Measurements from ENCODE around the gene STAU1. TPM values are rescaled to one million over a fixed set of nuclear protein-coding genes. Genes with fewer than 3 reads are reported as not detected.

Gene STAU1
- total and polyA plus RNA-seq, 4 donors: 29.3 to 84.9 (median 56.3) TPM

- H3K27ac ChIP-seq (ENCODE audit: low read depth in 1 of 2, low read length in 1 of 2): no peak overlapping the region
- no peak overlapping the region for H3K9ac ChIP-seq (ENCODE audit: insufficient read depth in 1 of 2, low read length in 2 of 2)
- H3K36me3 ChIP-seq (ENCODE audit: control insufficient read depth in 4 of 4, insufficient read depth in 4 of 4, low read length in 4 of 4): peaks cover 0 to 11% (median 4%) of the 10 kb centered on the region in 4 donors
- H3K9me3 ChIP-seq (ENCODE audit: control insufficient read depth in 4 of 4, insufficient read depth in 3 of 4, low read length in 3 of 4): no peaks in the 10 kb centered on the region
- no peak overlapping the region for H3K4me3 ChIP-seq
- H3K4me1 ChIP-seq (ENCODE audit: control insufficient read depth in 5 of 5, insufficient read depth in 5 of 5, low read length in 5 of 5): peaks cover 0 to 5% (median 0%) of the 10 kb centered on the region in 5 donors
- DNase-seq: no peak
- H3K27me3 ChIP-seq (ENCODE audit: control insufficient read depth in 3 of 3, insufficient read depth in 3 of 3, low read length in 2 of 3): no peaks in the 10 kb centered on the region
- WGBS, 2 donors: 97 to 98% methylated on average over 2 of the region's 2 CpGs
- no peak for ATAC-seq (ENCODE audit: insufficient read depth, low FRiP score)
- TF ChIP-seq CTCF (IDR thresholded peaks at IDR 0.05; ENCODE audit: control extremely low read depth, extremely low read depth): no peak
These were observed 31.0 kb downstream of the STAU1 start for GRCh38 chr20:49157146-49157545.

- Histone ChIP-seq H3K9me3 (ENCODE audit: control insufficient read depth in 4 of 4, insufficient read depth in 3 of 4, low read length in 3 of 4) (no peaks in the 10 kb centered on the region), H3K27ac (ENCODE audit: low read depth in 1 of 2, low read length in 1 of 2) (no peak overlapping the region), H3K4me3 (no peak overlapping the region), H3K27me3 (ENCODE audit: control insufficient read depth in 3 of 3, insufficient read depth in 3 of 3, low read length in 2 of 3) (no peaks in the 10 kb centered on the region), H3K36me3 (ENCODE audit: control insufficient read depth in 4 of 4, insufficient read depth in 4 of 4, low read length in 4 of 4) (peaks cover 3 to 11% (median 6%) of the 10 kb centered on the region in 4 donors), H3K4me1 (ENCODE audit: control insufficient read depth in 5 of 5, insufficient read depth in 5 of 5, low read length in 5 of 5) (peaks cover 0 to 5% (median 0%) of the 10 kb centered on the region in 5 donors), H3K9ac (ENCODE audit: insufficient read depth in 1 of 2, low read length in 2 of 2) (no peak overlapping the region)
- WGBS, 2 donors: 96 to 98% methylated on average over 1 of the region's 1 CpG
- no peak for DNase-seq
- no peak for TF ChIP-seq CTCF (IDR thresholded peaks at IDR 0.05; ENCODE audit: control extremely low read depth, extremely low read depth)
- no peak for ATAC-seq (ENCODE audit: insufficient read depth, low FRiP score)
These were observed 31.7 kb downstream of the STAU1 start for GRCh38 chr20:49156481-49156880.

- peaks cover 0 to 5% (median 0%) of the 10 kb centered on the region in 5 donors for H3K4me1 ChIP-seq (ENCODE audit: control insufficient read depth in 5 of 5, insufficient read depth in 5 of 5, low read length in 5 of 5)
- no peak overlapping the region for H3K27ac ChIP-seq (ENCODE audit: low read depth in 1 of 2, low read length in 1 of 2)
- H3K9ac ChIP-seq (ENCODE audit: insufficient read depth in 1 of 2, low read length in 2 of 2): no peak overlapping the region
- no peak for DNase-seq
- 94 to 98% methylated on average over 6 of the region's 6 CpGs for WGBS, 2 donors
- TF ChIP-seq CTCF (IDR thresholded peaks at IDR 0.05; ENCODE audit: control extremely low read depth, extremely low read depth): no peak
- peaks cover 12 to 25% (median 17%) of the 10 kb centered on the region in 4 donors for H3K36me3 ChIP-seq (ENCODE audit: control insufficient read depth in 4 of 4, insufficient read depth in 4 of 4, low read length in 4 of 4)
- no peaks in the 10 kb centered on the region for H3K9me3 ChIP-seq (ENCODE audit: control insufficient read depth in 4 of 4, insufficient read depth in 3 of 4, low read length in 3 of 4)
- ATAC-seq (ENCODE audit: insufficient read depth, low FRiP score): no peak
- H3K27me3 ChIP-seq (ENCODE audit: control insufficient read depth in 3 of 3, insufficient read depth in 3 of 3, low read length in 2 of 3): no peaks in the 10 kb centered on the region
- no peak overlapping the region for H3K4me3 ChIP-seq
These were observed 36.7 kb downstream of the STAU1 start for GRCh38 chr20:49151436-49151835.

All from lung (tissue), 12 donors.